K562 (cell line): ENCODE data around the gene EXOSC1. TPM values are rescaled to one million over a fixed set of nuclear protein-coding genes. Genes with fewer than 3 reads are reported as not detected.
"Not testable (repeated sequence)": the region's sequence is repeated elsewhere in the genome, so short reads cannot be mapped to it uniquely, and the experiment has no call there.

Experiments used
- ATAC-seq: fragments of 200-7000 bp; cut with Tn5 transposase; 3 replicates; pipeline ENCODE4 v1.9.1; 2020; ENCODE audit warnings: moderate library complexity
- BruUV-seq: library from RNA; stranded (reverse); fragments of 400-500 nt; replicated peaks from 2 replicates; lab custom pipeline; 2021; lab: Mats Ljungman, UMichigan
- CTCF ChIA-PET: fragments of 300-600 bp; formaldehyde crosslinking; extraction: SDS; loops from one replicate; lab custom pipeline; 2021; ENCODE audit warnings: low intra/inter-chr PET ratio; lab: Yijun Ruan, JAX
- POLR2A ChIA-PET: fragments of 300-600, 350-650 bp; sonication (Branson Sonifier 250); formaldehyde crosslinking; extraction: SDS; loops from one replicate; lab custom pipeline; 2021; ENCODE audit warnings: antibody characterized with exemption, inconsistent platforms; lab: Yijun Ruan, JAX
- DNase-seq, 4 experiments: peaks; one replicate each; pipeline versions ENCODE4 v3.0.0 to v3.0.0-alpha.2; 2011 to 2018; ENCODE audit warnings: low spot score in 3 of 4, mixed read lengths in 3 of 4; ENCODE audit errors: extremely low read depth in 1 of 4
- FAIRE-seq: peaks from 2 replicates; lab custom pipeline; 2011; peaks lifted over from hg19 to GRCh38; lab: Jason Lieb, UNC
- H2AFZ ChIP-seq: 2 replicates; pipeline ENCODE4 v1.6.0; 2011; ENCODE audit warnings: low read depth, low read length, control low read depth, inconsistent platforms
- H3K27ac ChIP-seq: fragments of 200-600 bp; 3 replicates; pipeline ENCODE4 v1.8.0; 2011; ENCODE audit warnings: low read depth, mild to moderate bottlenecking, control low read depth, inconsistent platforms, low read length, moderate library complexity, mixed read lengths; ENCODE audit errors: extremely low read depth
- H3K27me3 ChIP-seq, 2 experiments: fragments of 300-600 bp in 1 of 2; 2 replicates in 1 of 2; 3 replicates in 1 of 2; pipeline versions ENCODE4 v1.6.0 to v1.8.0; 2011; ENCODE audit warnings: inconsistent platforms in 2 of 2, low read length in 2 of 2, mild to moderate bottlenecking in 1 of 2, mixed read lengths in 1 of 2, moderate library complexity in 1 of 2; ENCODE audit not compliant: control insufficient read depth in 2 of 2, insufficient read depth in 2 of 2
- H3K36me3 ChIP-seq: fragments of 300-600 bp; 3 replicates; pipeline ENCODE4 v1.8.0; 2011; ENCODE audit warnings: mild to moderate bottlenecking, low read length, inconsistent platforms; ENCODE audit not compliant: control insufficient read depth, insufficient read depth
- H3K4me1 ChIP-seq, 2 experiments: fragments of 200-600 bp in 1 of 2; replicated peaks in 1 of 2; 2 replicates in 1 of 2; 3 replicates in 1 of 2; pipeline versions ENCODE4 v1.5.1 to v1.8.0; 2011; ENCODE audit warnings: inconsistent platforms in 2 of 2, low read length in 2 of 2, mild to moderate bottlenecking in 1 of 2, mixed read lengths in 1 of 2, moderate library complexity in 1 of 2; ENCODE audit not compliant: control insufficient read depth in 2 of 2, insufficient read depth in 2 of 2
- H3K4me2 ChIP-seq: 2 replicates; pipeline ENCODE4 v1.6.1; 2011; ENCODE audit warnings: low read length, control low read depth, inconsistent platforms, mixed read lengths; ENCODE audit not compliant: insufficient read depth
- H3K4me3 ChIP-seq: fragments of 200-600 bp; sonication (generic), shearing (Covaris generic); 2 replicates; pipeline ENCODE4 v1.5.1; 2016; ENCODE audit warnings: control low read depth, inconsistent platforms
- H3K79me2 ChIP-seq: fragments of 200-600 bp; 3 replicates; pipeline ENCODE4 v1.8.0; 2011; ENCODE audit warnings: low read length, inconsistent platforms; ENCODE audit not compliant: control insufficient read depth, insufficient read depth
- H3K9ac ChIP-seq, 2 experiments: 2 replicates each; pipeline versions ENCODE4 v1.6.0 to v1.6.1; 2011; ENCODE audit warnings: low read depth in 2 of 2, low read length in 2 of 2, control low read depth in 1 of 2, inconsistent platforms in 1 of 2, mild to moderate bottlenecking in 1 of 2, mixed read lengths in 1 of 2; ENCODE audit not compliant: insufficient read depth in 1 of 2
- H3K9me1 ChIP-seq: one replicate; pipeline ENCODE4 v1.6.0; 2011; ENCODE audit warnings: inconsistent platforms, mild to moderate bottlenecking, low read length, moderate library complexity; ENCODE audit not compliant: control insufficient read depth, insufficient read depth
- H3K9me3 ChIP-seq: replicated peaks from 2 replicates; pipeline ENCODE4 v1.5.1; 2011; ENCODE audit warnings: low read depth, low read length, inconsistent platforms; ENCODE audit not compliant: control insufficient read depth, insufficient read depth
- H4K20me1 ChIP-seq: replicated peaks from 2 replicates; pipeline ENCODE4 v1.6.1; 2011; ENCODE audit warnings: low read length, inconsistent platforms, mixed read lengths; ENCODE audit not compliant: control insufficient read depth, insufficient read depth
- HNRNPLL ChIP-seq: fragments of 200-400 bp; formaldehyde crosslinking; IDR thresholded peaks from 2 replicates; pipeline ENCODE4 v1.6.1; 2017; ENCODE audit warnings: low read length, low read depth, mild to moderate bottlenecking; ENCODE audit not compliant: poor library complexity, severe bottlenecking
- SMAD4 ChIP-seq: fragments of 250-450 bp; sonication (Bioruptor Pico); conservative IDR thresholded peaks from 2 replicates; pipeline ENCODE4 v1.8.0; 2021; ENCODE audit warnings: inconsistent platforms, mild to moderate bottlenecking, moderate library complexity
- ZNF146 ChIP-seq: IDR thresholded peaks from one replicate; pipeline ENCODE4 v1.6.1; 2018; ENCODE audit warnings: missing compliant biosample characterization; ENCODE audit not compliant: unreplicated experiment
- WGBS: fragments of 100-300 bp; shearing (Covaris generic); methylation state at CpG from one replicate; pipeline ENCODE4 v1.1.6; 2016; ENCODE audit warnings: low coverage, mixed read lengths; ENCODE audit not compliant: insufficient coverage; ENCODE audit errors: missing lambda C conversion rate; 5-methylcytosine and 5-hydroxymethylcytosine counted together
- in situ Hi-C: fragments of 300-500 bp; cut with MboI; formaldehyde crosslinking; loops from 4 replicates; pipeline ENCODE4 v1.15.0; 2018; ENCODE audit warnings: inconsistent platforms, mixed read lengths
- intact Hi-C: fragments of 100-400 bp; cut with micrococcal nuclease; formaldehyde crosslinking; loops from 2 replicates; pipeline ENCODE4 v1.14.2; 2022
- polyA plus RNA-seq, 8 experiments: library from polyadenylated mRNA; depleted of rRNA in 4 of 8; stranded (reverse) in 5 of 8; unstranded in 3 of 8; fragments of >200 nt; fragmentation: Nextera tagmentation in 2 of 8; fragmentation: Illumina TruSeq in 1 of 8; extraction: Ambion mirVana in 2 of 8; extraction: Trizol in 1 of 8; gene quantifications; 2 replicates each; pipeline versions ENCODE4 v1.2.1 to v1.2.3, GENCODE V29; 2011 to 2014; ENCODE audit warnings: inconsistent platforms in 1 of 8, missing spikeins in 1 of 8
- total RNA-seq, 7 experiments: library from RNA; depleted of rRNA in 6 of 7; stranded (reverse); fragments of >200 nt in 6 of 7; fragmentation: Illumina TruSeq in 2 of 7; extraction: Trizol in 2 of 7; gene quantifications; 2 replicates each; pipeline versions ENCODE4 v1.2.1 to v1.2.3, GENCODE V29; 2011 to 2021; ENCODE audit warnings: low replicate concordance in 1 of 7

EXOSC1 gene
- total and polyA plus RNA-seq, 9 of the 15 experiments (the other 6 are each of a cell fraction or from before 2014, with no cell fraction given) = 44.3 to 117 (median 67.0) TPM

DNA sequence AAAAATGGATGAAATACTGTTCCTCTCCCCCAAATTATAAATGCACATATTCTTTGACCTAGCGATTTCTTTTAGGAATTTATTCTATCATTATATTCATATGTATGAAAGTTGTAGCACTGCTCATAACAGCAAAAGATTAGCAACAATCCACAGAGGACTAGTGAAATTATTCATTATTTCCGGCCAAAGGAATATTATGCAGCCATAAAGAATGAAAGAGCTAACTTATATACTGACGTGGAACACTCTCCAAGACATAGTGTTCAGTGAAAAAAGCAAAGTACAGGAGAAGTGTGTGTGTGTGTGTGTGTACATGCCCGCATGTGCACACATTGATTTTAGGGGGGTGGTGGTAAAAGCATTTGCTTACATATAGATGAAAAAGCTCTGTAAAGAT is 29.1 kb upstream of the EXOSC1 start:
- H3K4me1 ChIP-seq = no peaks in the 10 kb centered on the region
- ATAC-seq (no peak), FAIRE-seq (no peak), DNase-seq (no peak)
- no peak overlapping the region for H3K9ac ChIP-seq
- CTCF ChIA-PET = no interaction called here
- H3K9me1 ChIP-seq = no peaks in the 10 kb centered on the region
- no peak for TF ChIP-seq SMAD4 (CRISPR knock-in tag)
- no peak for TF ChIP-seq HNRNPLL
- peak; percentile 61 for TF ChIP-seq ZNF146 (CRISPR knock-in tag)
- intact Hi-C loops (no loop called here), in situ Hi-C loops (no loop called here)
- no peak overlapping the region for H3K27ac ChIP-seq
- no peaks in the 10 kb centered on the region for H4K20me1 ChIP-seq
- POLR2A ChIA-PET = interaction anchor here (0.8 kb wide), 1 partner anchor 9 kb away, joined by 3 read pairs; no protein-coding TSS in a partner anchor
- H3K4me3 ChIP-seq = no peak overlapping the region
- H3K9me3 ChIP-seq = no peaks in the 10 kb centered on the region
- no peak overlapping the region for H2AFZ ChIP-seq
- H3K36me3 ChIP-seq = peaks cover 82% of the 10 kb centered on the region
- H3K27me3 ChIP-seq = no peaks in the 10 kb centered on the region
- no peak overlapping the region for H3K4me2 ChIP-seq
- BruUV-seq = no TSS peak
- no peaks in the 10 kb centered on the region for H3K79me2 ChIP-seq
- 95% methylated on average over 4 of the region's 4 CpGs for WGBS

GRCh38 chr10:97468781-97469180 is 23.0 kb upstream of the EXOSC1 start:
- H3K9me1 ChIP-seq, H3K9me3 ChIP-seq, BruUV-seq, H2AFZ ChIP-seq, H3K4me2 ChIP-seq, FAIRE-seq, H3K27ac ChIP-seq, H3K4me3 ChIP-seq, in situ Hi-C loops, H3K9ac ChIP-seq, H3K27me3 ChIP-seq, CTCF ChIA-PET, H4K20me1 ChIP-seq, intact Hi-C loops, H3K79me2 ChIP-seq, DNase-seq, H3K4me1 ChIP-seq, ATAC-seq: not testable (repeated sequence)
- WGBS = 100% methylated on average over 9 of the region's 12 CpGs
- peaks cover 72% of the 10 kb centered on the region for H3K36me3 ChIP-seq
- POLR2A ChIA-PET = interaction anchor here (0.6 to 3.1 kb wide), 3 partner anchors 14 to 164 kb away, joined by 4 to 12 read pairs (median 6); partner anchors contain the start of gene MORN4
